Stimulated activated CD4-positive, alpha-beta T cell treated with anti-CD3 and anti-CD28 coated beads, Interleukin-4, amount 100 ng/mL, for 1 hour (primary cell): ENCODE data around the gene LYSMD3.
"Not testable (repeated sequence)": the region's sequence is repeated elsewhere in the genome, so short reads cannot be mapped to it uniquely, and the experiment has no call there.

Experiments
- DNase-seq: peaks from one replicate; pipeline ENCODE4 v3.0.0-alpha.2; 2020

The LYSMD3 gene

DNA sequence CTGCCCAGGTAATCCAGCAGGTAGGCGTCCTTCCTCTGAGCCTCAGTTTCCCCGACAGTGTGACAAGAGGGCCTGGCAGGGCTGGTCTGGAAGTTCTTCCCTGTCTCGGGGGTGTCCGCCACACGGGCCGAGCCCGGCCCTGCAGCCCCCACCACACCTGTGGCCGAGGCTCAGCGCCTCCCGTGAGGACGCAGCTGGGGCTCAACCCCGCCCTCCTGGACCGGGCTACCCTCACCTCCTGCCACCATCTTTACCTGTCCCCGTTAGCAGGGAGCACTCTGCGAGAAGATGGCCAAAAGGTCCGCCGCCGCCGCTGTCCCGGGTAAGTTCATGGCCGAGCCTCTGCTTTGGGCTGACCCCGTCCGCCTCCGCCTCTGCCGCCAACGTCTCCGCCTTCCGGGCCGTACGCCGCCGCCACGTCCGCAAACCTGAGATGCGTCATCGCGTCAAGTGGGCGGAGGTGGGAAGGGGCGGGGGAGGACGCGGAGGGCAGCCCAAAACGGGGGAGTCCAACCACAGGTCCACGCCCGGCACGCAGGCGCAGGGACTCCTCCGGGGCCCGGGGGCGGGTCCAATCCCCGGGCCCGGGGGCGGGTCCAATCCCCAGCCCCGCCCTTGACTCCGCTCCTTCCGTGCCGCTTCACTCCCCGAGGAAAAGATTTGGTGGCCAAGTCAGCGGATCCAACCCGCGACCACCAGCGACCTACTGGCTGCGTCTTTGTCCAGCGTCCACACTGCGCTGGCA is at the start of gene LYSMD3:
Gene LYSMD3, minus strand, starts transcription at position 391 of the 745 bp plus-strand sequence. CDS start 4,295 bp downstream, outside the sequence.
- peak; percentile 96 for DNase-seq

DNA sequence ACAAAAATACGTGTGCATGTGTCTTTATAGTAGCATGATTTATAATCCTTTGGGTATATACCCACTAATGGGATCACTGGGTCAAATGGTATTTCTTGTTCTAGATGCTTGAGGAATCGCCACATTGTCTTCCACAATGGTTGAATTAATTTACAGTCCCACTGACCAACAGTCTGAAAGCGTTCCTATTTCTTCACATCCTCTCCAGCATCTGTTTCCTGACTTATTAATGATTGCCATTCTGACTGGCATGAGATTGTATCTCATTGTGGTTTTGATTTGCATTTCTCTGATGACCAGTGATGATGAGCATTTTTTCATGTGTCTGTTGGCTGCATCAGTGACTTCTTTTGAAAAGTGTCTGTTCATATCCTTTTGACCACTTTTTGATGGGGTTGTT is 47.2 kb upstream of the LYSMD3 start:
- not testable (repeated sequence) for DNase-seq

- no peak for DNase-seq
Observed at GRCh38 chr5:90575712-90576111, 46.3 kb upstream of the LYSMD3 start.

DNA sequence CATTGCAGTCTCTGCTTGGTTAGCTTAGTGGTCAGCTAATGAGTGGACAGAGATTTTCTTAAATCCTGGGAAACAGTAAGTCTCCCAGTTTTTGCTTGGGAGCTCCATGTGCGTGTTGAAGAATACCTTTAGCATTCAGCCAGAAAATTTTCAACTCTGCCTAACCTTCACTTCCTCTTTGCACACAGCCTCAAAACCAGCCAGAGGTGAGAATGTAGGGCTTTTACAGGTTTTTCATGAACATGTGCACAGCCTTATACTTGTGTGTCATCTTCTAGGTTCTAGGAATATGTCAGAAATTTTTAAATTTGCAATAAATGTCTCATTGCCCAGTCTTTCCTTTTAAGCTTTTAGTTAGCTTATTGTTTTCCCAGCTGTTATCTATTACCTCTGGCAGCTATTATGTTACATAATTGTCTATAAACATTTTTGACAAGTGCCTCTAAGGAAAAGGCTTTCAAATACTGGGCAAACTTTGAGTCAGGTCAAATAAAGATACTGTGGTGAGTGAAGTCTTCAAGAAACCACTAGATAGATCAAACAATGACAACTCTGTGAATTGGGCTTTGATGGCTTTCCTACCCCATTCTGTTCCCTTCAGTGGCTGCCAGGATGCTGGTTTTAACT is 41.9 kb upstream of the LYSMD3 start:
- no peak for DNase-seq

DNA sequence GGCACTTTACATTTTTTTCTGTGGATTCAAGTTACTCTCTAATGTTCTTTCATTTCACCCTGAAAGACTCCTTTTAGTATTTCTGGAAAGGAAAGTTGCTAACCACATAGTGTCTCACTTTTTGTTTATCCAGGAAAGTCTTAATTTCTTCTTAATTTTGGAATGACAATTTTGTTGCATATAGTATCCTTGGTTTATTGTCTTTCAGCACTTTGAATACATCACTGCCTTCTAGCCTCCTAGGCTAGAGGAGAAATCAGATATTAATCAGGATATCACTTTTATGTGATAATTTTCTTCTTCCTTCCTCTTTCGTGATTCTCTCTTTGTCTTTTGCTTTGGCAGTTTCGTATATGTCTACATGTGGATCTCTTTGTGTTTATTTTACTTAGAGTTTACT is 40.6 kb upstream of the LYSMD3 start:
- DNase-seq: no peak

DNA sequence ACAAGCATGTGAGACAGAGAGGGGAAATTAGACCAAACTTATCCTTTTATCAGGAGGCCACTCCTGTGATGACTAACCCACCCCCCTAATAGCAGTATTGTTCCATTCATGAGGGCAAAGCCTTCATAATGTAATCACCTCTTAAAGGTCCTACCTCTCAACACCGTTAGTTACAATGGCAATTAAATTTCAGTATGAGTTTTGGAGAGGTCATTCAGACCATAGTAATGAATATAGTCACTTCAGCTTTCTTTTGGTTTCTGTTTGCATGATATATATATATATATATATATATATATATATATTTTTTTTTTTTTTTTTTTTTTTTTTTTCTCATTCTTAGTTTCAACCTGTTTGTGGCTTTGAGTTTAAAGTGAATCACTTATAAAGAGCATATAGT is 39.7 kb upstream of the LYSMD3 start:
- no peak for DNase-seq

GRCh38 chr5:90565491-90565890 is 36.1 kb upstream of the LYSMD3 start:
- DNase-seq: no peak

GRCh38 chr5:90563108-90563507 is 33.7 kb upstream of the LYSMD3 start:
- DNase-seq: no peak

DNA sequence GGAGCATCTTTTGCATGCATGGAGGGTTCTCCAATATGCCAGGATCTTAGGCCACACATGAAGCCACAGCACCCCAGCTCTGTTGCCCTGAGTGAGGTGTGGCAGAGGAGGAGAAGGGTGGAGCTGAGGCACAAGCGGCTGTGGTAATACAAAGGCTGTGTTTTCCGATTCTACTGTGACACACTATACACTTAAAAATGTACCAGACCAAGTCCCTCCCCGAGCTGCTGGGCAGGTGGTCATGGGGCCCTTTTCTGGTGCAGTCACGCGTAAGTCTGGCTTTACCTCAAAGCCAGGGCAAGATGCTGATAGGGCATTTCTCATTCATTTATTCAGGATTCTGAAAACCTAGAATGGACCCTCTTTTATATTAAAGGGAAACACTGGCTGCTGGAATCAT is 33.0 kb upstream of the LYSMD3 start:
- DNase-seq: no peak

DNA sequence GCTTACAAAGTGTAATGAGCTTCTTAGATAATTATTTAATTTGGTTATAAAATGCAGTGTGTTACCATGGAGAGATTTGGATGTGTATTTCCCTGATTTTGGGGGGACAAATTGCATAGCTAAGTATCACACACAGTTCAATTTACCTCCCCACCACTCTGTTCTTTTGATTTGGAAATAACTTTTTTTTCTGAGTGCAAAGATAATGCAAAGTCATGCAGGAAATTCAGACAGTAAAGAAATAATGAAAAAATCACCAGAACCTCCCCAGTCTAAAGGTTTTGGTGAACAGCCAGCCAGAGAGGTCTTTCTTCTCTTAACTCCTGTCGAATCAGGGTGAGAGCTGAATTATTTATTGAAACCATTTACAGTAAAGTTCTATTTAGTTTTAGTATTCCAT is 32.4 kb upstream of the LYSMD3 start:
- DNase-seq: no peak

DNA sequence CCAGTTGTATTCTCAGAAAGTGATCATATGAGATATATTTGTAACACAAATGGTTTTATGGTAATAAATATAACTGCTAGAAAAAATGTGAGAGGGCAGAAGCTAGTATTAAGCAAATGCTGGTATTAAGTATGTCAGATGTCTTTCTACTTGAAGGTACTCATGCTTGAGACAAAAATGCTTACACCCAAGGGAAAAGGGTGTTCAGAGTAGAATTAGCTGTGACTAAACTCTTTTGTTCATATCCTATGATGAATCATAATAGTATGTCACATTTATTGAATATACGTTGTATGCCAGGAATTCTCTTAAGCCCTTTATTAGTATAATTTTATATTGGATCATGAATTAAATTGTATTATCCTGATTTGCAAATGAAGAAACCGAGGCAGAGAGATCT is 31.4 kb upstream of the LYSMD3 start:
- no peak for DNase-seq

DNA sequence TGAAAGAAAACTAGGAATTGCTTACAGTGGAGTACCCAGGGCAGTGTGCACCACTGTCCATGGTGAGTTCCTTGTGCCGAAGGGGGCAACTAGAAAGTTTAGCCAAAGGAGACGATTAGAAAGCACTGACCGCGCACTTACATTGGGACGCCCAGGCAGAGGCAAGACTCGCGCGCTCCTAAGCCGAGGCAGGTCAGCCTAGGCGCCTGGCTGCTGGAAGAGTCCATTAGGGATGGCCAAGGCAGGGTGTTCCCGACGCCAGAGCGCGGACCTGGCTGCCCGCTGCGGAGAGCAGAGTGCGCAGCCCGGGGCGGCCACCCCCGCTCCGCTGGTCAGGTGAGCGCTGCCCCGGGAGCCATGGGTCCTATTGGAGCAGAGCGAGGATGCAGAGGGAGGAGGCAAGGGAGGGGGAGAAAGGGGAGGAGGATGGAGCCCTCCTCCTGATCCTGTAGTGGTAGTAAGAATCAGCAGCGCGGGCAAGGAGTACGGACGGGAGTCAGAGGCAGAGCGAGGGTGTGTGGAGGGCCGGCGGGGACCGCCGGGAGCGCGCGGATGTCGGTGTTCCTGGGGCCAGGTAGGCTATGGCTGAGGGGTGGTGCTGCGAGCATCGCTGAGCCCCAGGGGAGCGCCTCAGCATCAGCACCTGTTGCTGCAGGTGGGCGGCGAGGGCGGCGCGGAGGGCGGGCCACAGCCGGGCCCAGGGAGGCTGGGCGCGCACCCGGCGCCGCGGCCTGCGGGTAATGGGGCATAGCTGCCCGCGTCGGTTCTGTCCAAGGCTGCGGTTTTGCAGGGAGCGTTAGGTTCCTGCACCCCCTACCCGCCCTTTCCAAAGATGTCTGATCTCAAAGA is 29.2 kb upstream of the LYSMD3 start, which contains the start of gene ADGRV1:
Gene ADGRV1, plus strand, starts transcription at position 454 of the 849 bp plus-strand sequence. Its CDS starts 99 bp downstream, at position 553.
- peak; percentile 3 for DNase-seq

- no peak for DNase-seq
Observed at GRCh38 chr5:90557871-90558270, 28.5 kb upstream of the LYSMD3 start.

GRCh38 chr5:90557391-90557790 is 28.0 kb upstream of the LYSMD3 start:
- no peak for DNase-seq

DNA sequence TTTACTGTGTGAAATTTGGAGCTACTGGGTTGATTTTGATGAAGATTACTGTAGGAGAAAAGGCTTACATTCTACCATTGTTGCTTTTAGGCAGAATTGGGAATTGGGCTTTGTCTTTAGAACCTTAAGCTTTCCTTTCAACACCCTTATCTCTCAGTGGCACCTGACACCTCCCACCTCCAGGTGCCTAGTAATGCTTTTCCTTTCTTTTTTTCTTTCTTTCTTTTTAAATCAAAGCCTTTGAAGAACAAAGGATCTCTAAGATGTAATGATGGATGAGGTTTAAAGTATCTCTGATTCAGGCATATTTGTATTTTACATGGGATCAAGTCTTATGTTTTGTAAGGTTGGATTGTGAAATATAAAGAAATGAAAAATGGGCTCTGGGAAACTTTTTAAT is 26.3 kb upstream of the LYSMD3 start:
- DNase-seq: no peak

DNA sequence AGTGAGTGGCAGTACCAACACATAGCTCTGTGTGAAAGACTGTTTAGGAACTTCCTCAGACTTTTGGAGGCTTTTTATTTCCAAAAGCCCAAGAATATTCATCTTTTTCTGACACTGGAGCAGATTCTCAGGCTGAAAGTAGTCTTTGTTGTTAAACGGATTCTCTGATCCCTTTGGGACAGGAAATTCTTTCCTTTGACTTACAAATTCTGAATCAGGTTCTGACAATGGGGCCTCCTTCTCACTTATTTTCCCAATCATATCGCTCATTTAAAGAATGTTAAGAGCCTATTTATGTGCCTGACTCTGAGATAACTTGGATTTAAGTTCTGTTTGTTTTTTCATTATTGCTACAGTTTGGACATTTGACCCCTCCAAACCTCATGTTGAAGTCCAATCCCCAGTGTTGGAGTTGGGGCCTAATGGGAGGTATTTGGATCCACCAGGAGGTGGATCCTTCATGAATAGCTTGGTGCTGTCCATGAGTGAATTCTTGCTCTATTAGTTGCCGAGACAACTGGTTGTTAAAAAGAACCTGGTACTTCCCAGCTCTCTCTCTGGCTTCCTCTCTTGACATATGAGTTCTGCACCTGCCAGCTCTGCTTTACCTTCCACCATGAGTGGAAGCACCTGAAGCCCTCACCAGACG is 25.1 kb upstream of the LYSMD3 start:
- DNase-seq: no peak

- DNase-seq: no peak
Observed at GRCh38 chr5:90553711-90554110, 24.3 kb upstream of the LYSMD3 start.

- DNase-seq: no peak
Observed at GRCh38 chr5:90551376-90551775, 22.0 kb upstream of the LYSMD3 start.

DNA sequence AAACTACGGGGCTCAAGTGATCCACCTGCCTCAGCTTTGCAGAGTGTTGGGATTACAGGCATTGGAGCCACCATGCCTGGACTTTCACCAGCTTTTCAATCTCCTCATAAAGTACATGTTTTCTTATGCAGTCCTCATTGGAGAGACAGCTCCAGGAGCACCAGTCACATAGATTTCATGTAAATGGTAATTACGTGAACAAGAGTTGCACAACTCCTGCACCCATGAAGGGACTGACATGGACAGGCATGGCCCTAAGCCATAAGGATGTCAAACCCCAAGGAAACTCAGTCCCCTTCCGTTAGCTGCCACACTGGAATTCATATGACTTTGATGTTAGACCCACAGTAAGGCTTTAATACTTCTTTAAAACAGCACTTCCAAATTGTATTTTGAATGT is 21.6 kb upstream of the LYSMD3 start:
- DNase-seq: no peak

DNA sequence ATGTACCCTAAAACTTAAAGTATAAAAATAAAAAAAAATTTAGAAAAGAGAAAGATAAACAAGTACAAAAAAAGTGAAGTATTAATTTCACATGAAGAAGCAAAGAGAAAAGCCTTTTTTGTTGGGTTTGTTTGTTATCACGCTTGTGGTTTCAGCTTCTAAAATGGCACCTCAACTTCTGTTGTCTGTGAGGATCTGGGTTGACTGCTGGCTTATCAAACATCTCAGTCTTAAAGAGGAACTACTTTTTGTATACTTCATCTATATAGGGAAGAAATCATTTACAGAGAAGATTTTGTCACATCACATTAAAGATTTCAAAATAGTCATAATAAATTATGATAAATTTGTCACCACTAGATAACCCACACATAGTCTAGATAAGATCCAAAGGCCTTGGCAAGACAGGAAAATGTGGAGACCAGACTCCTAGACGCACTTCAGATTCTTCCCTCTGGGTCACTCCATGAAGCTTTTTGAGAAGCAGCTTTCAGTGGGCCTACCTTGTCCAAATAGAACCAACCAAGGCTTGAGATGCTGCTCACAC is 20.4 kb upstream of the LYSMD3 start:
- no peak for DNase-seq

GRCh38 chr5:90549223-90549622 is 19.8 kb upstream of the LYSMD3 start:
- DNase-seq: no peak

DNA sequence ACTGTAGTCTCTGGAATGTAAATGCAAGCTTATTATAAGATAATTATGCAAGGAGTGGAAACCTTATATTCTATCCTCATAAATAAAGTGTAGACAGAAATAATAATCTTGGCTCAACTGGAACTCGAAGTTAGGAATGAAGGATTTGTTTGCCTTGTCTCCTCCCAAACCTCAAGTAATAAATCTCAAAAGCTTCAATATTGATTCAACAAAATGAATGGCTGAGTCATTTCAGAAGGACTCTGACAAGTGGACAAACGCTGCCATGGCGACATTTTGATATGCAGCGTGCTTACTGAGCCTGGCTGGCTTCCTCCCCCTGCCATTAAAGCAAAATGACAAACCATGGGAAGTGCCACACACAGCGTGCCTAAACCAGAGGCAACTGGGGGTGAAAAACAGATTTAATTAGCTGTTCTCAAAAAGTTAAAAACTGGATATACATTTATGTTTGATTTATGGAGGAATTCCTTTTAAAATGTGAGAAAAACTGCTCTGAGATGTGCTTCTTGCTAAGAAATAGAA is 18.7 kb upstream of the LYSMD3 start:
- no peak for DNase-seq
